Left ventricle myocardium superior (tissue), 1 donor: ENCODE measurements around the gene ERG. TPM values are rescaled to one million over a fixed set of nuclear protein-coding genes. Genes with fewer than 3 reads are reported as not detected.

ENCODE experiments used
- ATAC-seq: fragments of 200-7000 bp; cut with Tn5 transposase; one replicate; pipeline ENCODE4 v1.9.1; 2020; ENCODE audit warnings: mild to moderate bottlenecking, moderate library complexity
- DNase-seq: peaks from one replicate; pipeline ENCODE4 v3.0.0-alpha.2; 2020
- intact Hi-C: fragments of 100-400 bp; cut with micrococcal nuclease; formaldehyde crosslinking; loops from one replicate; pipeline ENCODE4 v1.11.0; 2022
- total RNA-seq: library from RNA; stranded (reverse); fragmentation: NEBNext Ultra II Directional; extraction: Animal tissue kit (Norgen Biotek cat#: 25700); gene quantifications from one replicate; pipeline ENCODE4 v1.2.1, GENCODE V29; 2021
- donor health status: DM: no; HTN: yes; CAD: no; lungs with severe emphysema.

ERG gene
- total RNA-seq, 1 donor from 2014 or later: 19.3 TPM

DNA sequence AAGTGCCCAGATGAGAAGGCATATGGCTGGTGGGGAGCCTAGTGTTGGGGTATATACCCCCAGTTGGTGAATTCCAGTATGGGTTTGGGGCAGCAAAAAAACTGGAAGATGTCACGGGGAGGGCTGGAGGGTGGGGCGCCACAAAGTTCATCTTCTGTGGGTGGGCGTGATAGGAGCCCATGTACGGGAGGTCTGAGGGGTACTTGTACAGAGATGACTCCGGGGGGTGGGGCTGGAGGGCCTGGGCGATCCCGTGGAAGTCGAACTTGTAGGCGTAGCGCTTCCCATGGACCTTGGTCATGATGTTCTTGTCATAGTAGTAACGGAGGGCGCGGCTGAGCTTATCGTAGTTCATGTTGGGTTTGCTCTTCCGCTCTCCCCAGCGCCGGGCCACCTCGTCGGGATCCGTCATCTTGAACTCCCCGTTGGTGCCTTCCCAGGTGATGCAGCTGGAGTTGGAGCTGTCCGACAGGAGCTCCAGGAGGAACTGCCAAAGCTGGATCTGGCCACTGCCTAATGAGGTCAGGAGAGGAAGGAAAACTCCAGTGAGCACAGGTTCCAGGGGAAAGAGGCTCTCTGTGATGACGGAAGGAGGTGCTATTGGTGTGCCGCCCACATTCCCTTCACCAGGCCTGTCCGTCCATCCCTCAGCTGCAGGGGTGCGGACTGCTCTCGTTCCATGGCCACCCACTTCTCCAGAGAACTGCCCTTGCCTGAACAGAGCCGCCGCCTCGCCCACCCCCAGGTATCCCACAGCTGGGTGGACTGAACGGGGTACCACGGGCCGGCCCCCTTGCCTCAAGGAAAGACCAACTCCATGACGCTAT is 114.7 kb downstream of the ERG start:
- ATAC-seq: no peak
- intact Hi-C loops: loop anchor here (10.0 kb wide), 1 partner anchor 111 kb away; the partner anchor contains the start of gene ERG
- no peak for DNase-seq

DNA sequence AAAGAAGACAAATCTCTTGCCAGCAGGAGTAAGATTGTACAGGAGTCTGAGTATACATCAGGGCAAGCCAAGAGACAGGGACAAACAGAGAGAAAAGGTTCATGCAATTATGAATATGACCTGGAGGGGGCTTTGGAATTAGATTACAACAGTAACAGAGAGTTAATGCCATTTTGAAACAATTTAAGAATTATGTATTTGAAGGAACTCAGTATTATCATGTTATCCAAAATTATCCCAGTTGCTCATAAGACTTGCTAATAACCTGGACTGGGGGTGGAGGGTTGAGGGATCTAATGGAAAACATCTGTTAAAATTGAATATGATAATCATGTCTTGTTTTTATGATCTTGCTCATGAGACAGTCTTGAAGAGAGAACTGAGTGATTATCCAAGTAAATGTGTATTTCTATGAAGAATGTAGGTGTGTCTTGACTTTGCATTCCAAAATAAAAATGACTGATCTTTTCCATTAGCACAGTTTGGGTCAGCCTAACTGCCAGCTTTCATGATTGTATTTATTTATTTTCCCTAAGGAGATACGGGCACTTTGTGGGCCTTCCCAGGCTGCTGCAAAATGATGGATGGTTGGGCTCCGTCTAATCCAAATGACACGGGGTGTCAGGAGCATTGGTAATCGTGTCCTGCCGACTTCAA is 117.7 kb downstream of the ERG start:
- ATAC-seq (no peak), DNase-seq (no peak)
- intact Hi-C loops: loop anchor here (10.0 kb wide), 1 partner anchor 114 kb away; the partner anchor contains the start of gene ERG

DNA sequence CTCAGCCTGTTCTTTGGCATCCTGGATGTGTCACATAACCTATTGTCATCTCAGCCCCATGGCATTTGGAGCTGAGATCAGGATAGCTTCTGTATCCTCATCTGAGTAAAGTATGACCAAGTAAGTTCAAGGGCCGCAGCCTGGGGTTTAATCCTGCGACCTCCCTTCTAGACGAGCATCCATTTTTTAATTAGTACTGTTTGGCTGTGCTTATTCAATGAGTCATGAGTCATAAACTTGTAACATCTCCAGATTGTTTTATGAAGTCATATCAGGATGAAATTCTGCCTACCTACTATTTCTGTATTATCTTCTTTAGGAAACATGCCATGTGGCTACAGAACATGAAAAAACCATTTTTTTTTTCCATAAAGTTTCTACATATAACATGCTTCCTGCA is 119.1 kb downstream of the ERG start:
- DNase-seq (no peak), ATAC-seq (no peak)
- intact Hi-C loops: no loop called here

DNA sequence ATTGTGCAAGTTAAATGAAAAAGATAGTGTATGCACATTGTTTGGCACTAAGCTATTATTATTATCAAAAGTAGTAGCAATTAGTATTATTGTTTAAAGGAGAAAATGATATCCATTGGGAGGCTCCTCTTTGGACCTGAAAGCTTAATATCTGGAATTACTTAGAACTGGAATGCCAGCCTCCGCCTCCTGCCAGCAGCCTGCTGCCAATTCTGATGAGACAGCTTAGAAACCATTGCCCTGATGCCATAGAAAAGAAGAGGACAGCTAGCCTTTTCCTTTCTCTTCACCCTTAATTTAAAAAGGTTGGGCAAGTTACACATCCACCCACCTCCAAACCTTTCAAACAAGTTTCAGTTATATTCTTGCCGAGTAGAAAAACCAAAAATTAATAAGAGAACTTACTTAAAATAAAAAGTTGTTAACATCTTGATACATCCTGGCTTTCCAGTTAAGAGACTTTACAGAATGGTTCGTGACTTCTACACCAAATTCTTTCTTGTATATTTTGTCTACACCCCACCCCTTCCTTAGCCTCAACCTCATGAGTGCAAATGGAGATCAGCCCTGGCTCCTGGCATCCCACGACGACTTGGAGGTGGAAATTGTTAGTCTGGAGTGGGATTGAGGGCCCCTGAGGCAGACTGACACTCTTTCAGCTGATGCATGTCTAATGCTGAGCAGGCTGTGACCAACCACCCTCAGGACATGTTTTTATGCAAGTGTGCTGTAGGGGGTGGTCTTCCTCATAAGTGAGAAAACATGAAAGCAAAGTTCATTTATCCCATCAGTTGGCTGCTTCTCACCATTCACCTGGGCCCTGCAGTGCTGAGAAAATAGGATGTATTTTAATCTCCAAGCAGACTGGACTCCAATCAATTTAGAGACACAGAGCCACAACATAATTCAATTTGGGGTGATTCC is 120.8 kb downstream of the ERG start:
- no peak for ATAC-seq
- intact Hi-C loops: no loop called here
- DNase-seq: no peak

DNA sequence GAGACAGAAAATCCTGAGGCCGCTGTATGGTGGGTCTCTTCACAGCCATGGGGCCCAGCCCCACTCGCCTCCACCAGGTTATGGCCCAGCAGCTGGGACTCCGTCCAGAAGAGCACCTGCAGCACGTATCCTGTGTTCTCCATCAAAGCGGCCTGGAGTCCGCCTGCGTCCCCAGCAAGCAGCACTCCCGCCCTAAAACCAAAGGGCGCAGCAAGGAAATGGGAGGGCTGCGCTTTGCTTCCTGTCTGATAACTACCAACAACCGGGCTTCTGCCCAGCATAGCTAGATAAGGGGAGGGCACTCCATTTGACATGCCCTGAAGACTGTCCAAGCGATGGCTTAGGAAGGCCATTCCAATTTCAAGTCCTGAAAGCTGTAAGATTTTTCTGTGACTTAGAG is 121.6 kb downstream of the ERG start:
- peak; percentile 57 for ATAC-seq
- DNase-seq: no peak
- intact Hi-C loops: no loop called here

DNA sequence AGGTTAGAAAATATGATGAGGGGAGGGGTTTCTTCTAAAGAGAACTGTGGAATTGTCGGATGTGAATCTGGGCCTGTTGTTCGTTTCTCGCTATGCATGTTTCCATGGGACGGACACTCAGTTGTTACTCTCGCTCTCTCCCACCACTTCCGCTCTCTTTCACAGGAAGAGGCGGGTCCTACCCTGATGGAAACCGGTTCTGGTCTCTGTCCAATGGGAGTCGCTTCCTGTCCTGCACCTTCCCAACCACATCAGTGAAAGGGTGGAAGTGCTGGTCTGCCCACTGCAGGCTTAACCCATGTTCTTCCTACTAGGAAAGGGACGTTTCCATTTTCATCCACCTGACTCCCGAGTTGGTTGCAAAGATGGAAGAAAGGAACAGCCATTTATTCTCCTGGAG is 122.0 kb downstream of the ERG start:
- peak; percentile 67 for ATAC-seq
- DNase-seq: no peak
- intact Hi-C loops: no loop called here

DNA sequence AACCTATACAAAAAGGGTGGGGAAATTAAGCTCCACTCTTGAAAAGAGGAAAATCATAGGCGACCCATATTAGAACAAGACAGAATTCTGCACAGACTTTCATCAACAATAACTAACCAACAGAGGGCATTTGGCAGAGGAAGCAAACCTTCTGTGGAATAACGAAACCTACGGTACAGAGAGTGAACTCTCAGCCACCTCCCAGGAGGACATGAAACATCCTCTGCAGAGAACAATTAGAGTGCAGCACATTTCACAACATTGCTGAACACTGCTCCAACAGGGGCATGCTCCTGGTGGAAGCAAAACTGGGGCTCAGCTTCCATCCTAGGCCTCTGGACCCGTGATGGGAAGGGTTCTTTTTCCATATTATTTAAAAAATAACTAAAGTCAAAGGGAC is 130.6 kb downstream of the ERG start:
- ATAC-seq: no peak
- DNase-seq: no peak
- intact Hi-C loops: no loop called here

DNA sequence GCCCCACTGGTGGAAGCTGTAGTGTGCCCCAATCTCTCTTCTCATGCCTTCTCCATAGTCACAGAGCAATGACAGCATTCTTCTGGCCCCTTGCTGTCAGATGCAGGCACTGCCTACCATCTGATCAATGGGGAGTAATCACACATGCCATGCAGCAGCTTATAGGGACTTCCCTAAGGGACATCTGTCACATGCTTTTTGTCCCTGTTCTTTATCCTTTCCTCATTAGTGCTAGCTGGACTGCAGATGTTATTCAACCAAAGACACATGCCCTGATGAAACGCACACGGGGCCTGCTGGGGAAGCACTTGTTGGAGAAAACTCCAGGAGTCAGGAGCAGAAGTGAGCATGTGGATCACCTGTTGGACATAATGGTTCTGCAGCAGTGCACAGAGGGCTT is 132.8 kb downstream of the ERG start:
- intact Hi-C loops: no loop called here
- DNase-seq (no peak), ATAC-seq (no peak)

DNA sequence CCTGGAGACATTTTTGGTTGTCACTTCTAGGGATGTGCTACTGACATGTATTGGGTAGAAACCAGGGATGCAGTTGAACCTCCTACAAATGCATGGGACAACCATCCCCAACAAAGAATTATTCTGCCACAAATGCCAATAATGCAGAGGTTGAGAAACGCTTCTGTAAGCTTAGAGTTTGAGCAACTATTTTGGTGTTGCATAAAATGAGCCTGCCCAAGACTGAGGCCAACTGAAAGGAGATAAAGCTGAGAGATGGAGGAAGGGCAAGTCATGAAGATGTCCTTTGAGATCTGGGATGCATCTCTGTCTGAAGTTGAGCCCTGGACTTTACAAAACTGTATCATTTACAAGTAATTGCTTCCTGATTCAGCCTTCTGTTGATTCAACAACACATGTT is 134.6 kb downstream of the ERG start:
- ATAC-seq: no peak
- no peak for DNase-seq
- intact Hi-C loops: no loop called here

DNA sequence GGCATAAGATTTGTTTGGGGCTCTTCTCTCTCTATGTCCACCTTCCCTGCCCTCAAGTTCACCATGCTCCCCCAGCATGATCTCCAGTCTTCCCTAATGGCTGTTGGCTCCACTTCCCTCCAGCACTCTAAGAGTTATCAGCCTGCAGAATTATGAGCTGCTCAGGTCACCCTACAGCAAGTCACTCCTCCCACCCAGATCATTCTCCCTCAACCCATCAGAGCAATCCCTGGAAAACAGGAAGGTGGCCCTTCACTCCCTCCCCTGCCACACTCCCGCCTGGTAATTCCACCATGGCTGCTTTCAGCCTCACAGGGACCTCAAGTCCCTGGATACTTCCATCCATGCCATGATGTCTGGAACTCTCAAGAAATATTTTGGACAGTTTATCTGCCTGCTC is 137.0 kb downstream of the ERG start:
- DNase-seq (no peak), ATAC-seq (no peak)
- intact Hi-C loops: no loop called here

DNA sequence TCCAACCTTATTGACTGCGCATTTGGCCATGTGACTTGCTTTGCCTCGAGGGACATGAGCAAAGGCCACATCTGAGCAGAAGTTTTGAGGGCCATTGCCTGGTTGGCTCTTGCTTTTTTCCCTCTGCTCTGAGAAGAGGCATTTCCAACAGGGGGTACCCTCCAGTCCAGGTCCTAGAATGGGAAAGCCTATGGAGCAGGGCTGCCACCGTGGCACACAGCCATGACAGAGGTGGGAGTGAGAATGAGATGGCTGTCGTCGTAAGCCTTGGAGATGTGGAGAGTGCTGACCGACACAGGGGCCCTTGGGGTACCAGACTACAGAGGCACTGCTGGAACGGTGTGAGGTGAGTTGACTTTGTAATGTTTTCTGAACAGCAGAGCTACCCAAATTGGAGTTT is 138.4 kb downstream of the ERG start:
- ATAC-seq: no peak
- DNase-seq: no peak
- intact Hi-C loops: no loop called here

DNA sequence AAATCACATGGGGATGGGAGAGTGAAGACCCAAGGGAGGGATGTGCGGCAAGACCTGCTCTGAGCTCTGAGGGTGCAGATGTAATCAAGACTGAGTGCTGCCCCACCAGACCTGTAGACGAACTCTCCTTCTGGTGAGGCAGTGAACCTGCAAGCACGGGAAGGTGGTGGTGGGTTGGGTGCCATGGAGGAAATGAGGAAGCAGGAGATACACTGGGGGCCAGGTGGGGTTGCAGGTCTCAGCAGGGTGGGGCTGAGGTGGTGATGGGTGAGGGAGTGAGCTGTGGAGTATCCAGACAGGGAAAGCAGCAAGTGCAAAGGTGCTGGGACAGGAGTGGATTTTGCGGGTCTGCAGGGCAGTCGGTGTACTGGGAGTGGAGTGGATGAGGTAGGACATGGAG is 139.2 kb downstream of the ERG start:
- no peak for DNase-seq
- intact Hi-C loops: no loop called here
- ATAC-seq: no peak

DNA sequence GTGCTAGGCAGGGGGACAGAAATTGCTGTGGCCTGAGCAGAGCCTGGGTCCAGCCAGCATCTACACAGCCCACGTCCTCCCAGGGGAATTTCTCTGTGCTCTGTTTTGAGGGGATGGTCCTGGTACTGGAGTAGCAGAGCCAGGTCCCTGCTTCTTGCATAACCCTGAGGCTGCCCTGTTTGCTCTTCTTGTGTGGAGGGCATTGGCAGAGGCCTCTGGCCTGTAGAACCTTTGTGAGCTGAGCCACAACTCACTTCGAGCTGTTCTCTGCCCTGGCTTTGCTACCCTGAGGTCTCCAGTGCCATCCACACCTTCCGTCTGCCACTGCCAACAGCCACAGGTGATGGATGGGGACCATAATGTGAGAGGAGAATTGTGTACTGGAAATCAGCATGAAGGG is 139.6 kb downstream of the ERG start:
- intact Hi-C loops: no loop called here
- no peak for ATAC-seq
- no peak for DNase-seq

DNA sequence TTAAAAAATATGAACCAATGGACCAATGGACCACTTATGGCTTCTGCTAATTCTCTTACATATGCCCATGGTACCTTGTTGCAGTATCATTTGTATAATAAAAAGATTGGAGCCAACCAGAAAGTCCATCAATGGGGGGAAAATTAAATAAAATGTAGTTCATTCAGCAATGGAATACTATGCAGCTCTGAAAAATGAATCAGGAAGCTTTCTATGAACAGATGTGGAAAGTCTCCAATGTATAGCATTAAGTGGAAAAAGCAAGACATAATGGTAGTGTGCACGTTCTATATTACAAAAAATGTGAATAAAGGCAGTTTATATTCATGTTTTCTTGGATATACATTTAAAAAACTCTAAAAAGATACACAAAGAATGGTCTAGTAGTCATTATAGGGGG is 140.2 kb downstream of the ERG start:
- ATAC-seq (no peak), DNase-seq (no peak)
- intact Hi-C loops: no loop called here

DNA sequence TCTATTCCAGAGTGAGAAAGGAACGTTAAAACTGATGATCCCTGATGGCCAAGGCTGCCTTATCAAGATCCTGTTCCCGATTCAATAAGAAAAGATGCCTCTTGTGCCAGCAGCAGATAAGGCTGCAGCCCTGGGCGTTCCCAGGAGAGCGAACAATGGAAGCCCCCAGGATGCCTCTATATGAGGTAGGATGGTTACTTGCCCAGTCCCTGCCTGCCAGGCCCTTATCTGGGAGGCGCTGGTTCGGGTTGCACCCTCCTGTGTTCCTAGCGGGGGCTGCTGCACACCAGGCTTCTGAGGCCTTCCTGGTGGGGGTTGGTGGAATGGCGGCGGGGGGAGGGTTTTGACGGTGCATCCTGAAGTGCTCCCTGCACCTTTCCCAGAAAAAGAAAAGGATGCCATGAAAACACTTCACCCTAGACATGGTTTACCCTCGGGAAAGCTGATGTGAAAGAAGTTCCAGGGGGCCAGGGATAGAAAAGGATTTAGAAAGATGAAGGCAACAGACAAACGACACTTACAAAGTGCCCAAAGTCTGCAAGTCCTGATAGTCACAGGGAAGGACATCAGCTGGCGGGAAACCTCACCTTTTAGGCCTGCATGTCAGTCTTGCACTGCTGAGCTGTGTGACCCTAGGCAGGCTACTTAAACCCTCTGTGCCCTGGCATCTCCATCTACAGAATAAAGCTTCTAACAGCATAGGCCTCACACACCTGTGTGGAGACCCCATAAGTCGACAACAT is 141.2 kb downstream of the ERG start:
- no peak for ATAC-seq
- intact Hi-C loops: loop anchor here (2.0 kb wide), 1 partner anchor 198 kb away; no protein-coding TSS in a partner anchor

DNA sequence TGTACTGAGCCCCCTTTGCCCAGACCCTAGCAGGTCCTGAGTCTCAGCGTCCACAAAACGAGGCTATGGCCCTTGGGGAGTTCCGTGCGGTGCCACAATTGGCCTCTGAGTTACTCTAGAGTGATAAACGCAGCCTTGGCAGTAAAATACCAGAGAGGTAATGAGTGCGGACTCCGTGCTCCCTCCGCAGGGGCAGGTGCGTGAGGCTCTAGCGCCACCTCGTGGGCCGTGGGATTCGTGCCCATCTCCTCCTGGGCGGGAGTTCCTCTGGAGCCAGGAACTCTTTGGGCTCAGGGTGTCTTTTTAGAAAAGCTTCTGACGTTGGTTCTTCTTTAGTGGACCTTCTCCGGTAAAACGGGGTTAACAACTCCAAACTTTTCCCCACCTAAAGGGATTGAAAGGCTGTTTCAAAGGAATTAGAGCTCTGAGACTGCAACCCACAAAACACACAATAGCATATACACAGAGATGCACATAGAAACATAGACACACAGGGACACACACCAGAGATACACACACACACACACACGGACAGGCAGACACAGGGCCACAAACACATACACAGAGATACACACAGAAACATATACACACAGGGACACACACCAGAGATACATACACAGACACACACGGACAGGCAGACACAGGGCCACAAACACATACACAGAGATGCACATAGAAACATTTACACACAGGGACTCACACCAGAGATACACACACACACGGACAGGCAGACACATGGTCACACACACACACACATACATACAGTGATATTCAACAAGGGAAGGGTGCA is 142.1 kb downstream of the ERG start:
- intact Hi-C loops: loop anchor here (2.0 kb wide), 1 partner anchor 197 kb away; no protein-coding TSS in a partner anchor
- peak; percentile 89 for DNase-seq
- peak; percentile 90 for ATAC-seq

More for the DNA sequence above, 141.2 kb downstream of the ERG start:
- no peak for DNase-seq

DNA sequence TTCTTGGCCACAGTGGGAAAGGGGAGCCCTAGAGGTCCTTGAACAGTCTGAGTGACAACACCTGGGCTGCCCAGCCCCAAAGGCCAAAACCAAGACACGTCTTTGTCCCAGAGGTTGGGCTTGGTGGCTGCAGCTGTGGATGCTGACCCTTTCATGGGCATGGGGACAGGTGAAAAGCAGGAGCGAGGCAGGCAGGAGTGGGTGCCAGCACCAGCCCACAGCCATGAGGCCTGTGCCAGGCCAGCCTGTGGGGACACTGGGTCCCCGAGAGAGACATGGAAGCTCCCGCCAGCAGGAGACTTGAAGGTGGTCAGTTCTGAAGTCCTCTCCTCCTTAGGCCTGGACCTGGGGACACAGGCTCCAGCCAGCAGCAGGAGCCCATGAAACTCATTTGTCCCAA is 142.9 kb downstream of the ERG start:
- ATAC-seq: no peak
- intact Hi-C loops: no loop called here
- no peak for DNase-seq

DNA sequence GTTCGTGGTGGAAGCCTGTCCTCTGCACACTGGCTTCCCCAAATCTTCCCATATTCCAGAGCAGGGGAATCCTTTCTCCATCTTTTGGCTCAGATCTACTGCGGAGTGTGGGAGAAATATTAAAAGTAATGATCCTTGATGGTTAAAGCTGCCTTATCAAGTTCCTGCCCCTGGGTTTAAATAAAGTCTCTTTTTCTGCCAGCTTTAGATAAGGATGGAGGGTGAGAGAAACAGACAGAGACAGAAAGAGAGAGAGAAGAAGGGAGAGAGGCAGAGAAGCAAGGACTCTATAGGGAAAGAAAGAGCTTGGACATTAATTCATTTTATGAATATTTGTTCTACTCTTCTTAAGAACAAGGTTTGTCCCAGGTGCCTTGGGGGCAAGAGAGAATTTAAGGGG is 143.5 kb downstream of the ERG start:
- no peak for DNase-seq
- ATAC-seq: no peak
- intact Hi-C loops: loop anchor here (5.0 kb wide), 1 partner anchor 137 kb away; no protein-coding TSS in a partner anchor
